IMR-90 (cell line): ENCODE measurements around the gene KTN1. TPM values are rescaled to one million over a fixed set of nuclear protein-coding genes. Genes with fewer than 3 reads are reported as not detected.

Experiments
- ATAC-seq: fragments of 200-7000 bp; cut with Tn5 transposase; 2 replicates; pipeline ENCODE4 v1.9.1; 2020; ENCODE audit warnings: low read depth, mild to moderate bottlenecking, moderate library complexity
- BruUV-seq: library from RNA; stranded (reverse); fragments of 400-500 nt; replicated peaks from 2 replicates; lab custom pipeline; 2021; lab: Mats Ljungman, UMichigan
- CTCF ChIA-PET: fragments of 300-600 bp; formaldehyde crosslinking; extraction: SDS; loops from one replicate; lab custom pipeline; 2021; ENCODE audit warnings: antibody characterized with exemption; lab: Yijun Ruan, JAX
- POLR2A ChIA-PET: fragments of 300-600 bp; sonication (Branson Sonifier 250); formaldehyde crosslinking; loops from one replicate; lab custom pipeline; 2022; ENCODE audit warnings: antibody characterized with exemption; ENCODE audit not compliant: unreplicated experiment; lab: Charles Lee
- DNase-seq: peaks from one replicate; pipeline ENCODE4 v3.0.0; 2013
- H2AFZ ChIP-seq: replicated peaks from 2 replicates; pipeline ENCODE3; 2013; ENCODE audit warnings: low read length, mild to moderate bottlenecking; ENCODE audit not compliant: poor library complexity
- H2AK5ac ChIP-seq: 2 replicates; pipeline ENCODE4 v1.6.1; 2013; ENCODE audit warnings: low read depth, low read length, inconsistent platforms
- H2AK9ac ChIP-seq: replicated peaks from 2 replicates; pipeline ENCODE3; 2013; ENCODE audit warnings: mild to moderate bottlenecking, low read depth, low read length, moderate library complexity; ENCODE audit not compliant: poor library complexity
- H2BK120ac ChIP-seq: 2 replicates; pipeline ENCODE4 v1.6.1; 2013; ENCODE audit warnings: low read depth, low read length, inconsistent platforms
- H2BK15ac ChIP-seq: 3 replicates; pipeline ENCODE4 v1.6.1; 2013; ENCODE audit warnings: low read depth, low read length, inconsistent platforms
- H2BK20ac ChIP-seq: 2 replicates; pipeline ENCODE4 v1.6.1; 2013; ENCODE audit warnings: low read depth, mild to moderate bottlenecking, inconsistent platforms, low read length, moderate library complexity
- H2BK5ac ChIP-seq: 2 replicates; pipeline ENCODE4 v1.6.1; 2013; ENCODE audit warnings: mild to moderate bottlenecking, low read depth, low read length, inconsistent platforms; ENCODE audit not compliant: poor library complexity, severe bottlenecking
- H3K14ac ChIP-seq: replicated peaks from 2 replicates; pipeline ENCODE4 v1.6.1; 2013; ENCODE audit warnings: low read depth, low read length, inconsistent platforms
- H3K18ac ChIP-seq: 2 replicates; pipeline ENCODE4 v1.6.1; 2013; ENCODE audit warnings: low read depth, low read length, control low read depth
- H3K23ac ChIP-seq: 2 replicates; pipeline ENCODE4 v1.6.1; 2013; ENCODE audit warnings: low read depth, low read length, inconsistent platforms
- H3K27ac ChIP-seq: 2 replicates; pipeline ENCODE4 v1.5.1; 2013; ENCODE audit warnings: mild to moderate bottlenecking, control low read depth, low read length; ENCODE audit not compliant: insufficient read depth
- H3K27me3 ChIP-seq: 2 replicates; pipeline ENCODE4 v1.6.1; 2013; ENCODE audit warnings: low read length; ENCODE audit not compliant: control insufficient read depth, insufficient read depth
- H3K36me3 ChIP-seq: 2 replicates; pipeline ENCODE4 v1.6.1; 2013; ENCODE audit warnings: low read length, mixed read lengths; ENCODE audit not compliant: control insufficient read depth, insufficient read depth
- H3K4ac ChIP-seq: 2 replicates; pipeline ENCODE4 v1.6.1; 2013; ENCODE audit warnings: low read depth, low read length, inconsistent platforms
- H3K4me1 ChIP-seq: 2 replicates; pipeline ENCODE4 v1.6.1; 2013; ENCODE audit warnings: low read length, mixed read lengths; ENCODE audit not compliant: control insufficient read depth, insufficient read depth
- H3K4me2 ChIP-seq: 2 replicates; pipeline ENCODE4 v1.6.1; 2013; ENCODE audit warnings: low read depth, mild to moderate bottlenecking, control low read depth, low read length, moderate library complexity
- H3K4me3 ChIP-seq: 2 replicates; pipeline ENCODE4 v1.5.1; 2013; ENCODE audit warnings: low read depth, mild to moderate bottlenecking, control low read depth, low read length, moderate library complexity; ENCODE audit not compliant: insufficient read depth
- H3K56ac ChIP-seq: 2 replicates; pipeline ENCODE4 v1.6.1; 2013; ENCODE audit warnings: low read length, inconsistent platforms; ENCODE audit not compliant: insufficient read depth; ENCODE audit errors: extremely low read depth
- H3K79me1 ChIP-seq, 2 experiments: 2 replicates each; pipeline ENCODE4 v1.6.1; 2013; ENCODE audit warnings: low read length in 2 of 2, inconsistent platforms in 1 of 2, low read depth in 1 of 2
- H3K9ac ChIP-seq: 2 replicates; pipeline ENCODE4 v1.6.1; 2013; ENCODE audit warnings: low read depth, low read length, control low read depth
- H3K9me1 ChIP-seq: 2 replicates; pipeline ENCODE4 v1.6.1; 2013; ENCODE audit warnings: low read length, inconsistent platforms; ENCODE audit not compliant: insufficient read depth
- H3K9me3 ChIP-seq: 2 replicates; pipeline ENCODE4 v1.6.1; 2013; ENCODE audit warnings: low read length; ENCODE audit not compliant: control insufficient read depth, insufficient read depth
- H4K20me1 ChIP-seq: 2 replicates; pipeline ENCODE4 v1.6.1; 2013; ENCODE audit warnings: low read length, inconsistent platforms; ENCODE audit not compliant: insufficient read depth
- H4K5ac ChIP-seq: 2 replicates; pipeline ENCODE4 v1.6.1; 2013; ENCODE audit warnings: mild to moderate bottlenecking, low read depth, low read length, control low read depth
- H4K8ac ChIP-seq, 2 experiments: 2 replicates each; pipeline ENCODE4 v1.6.1; 2013; ENCODE audit warnings: low read depth in 2 of 2, low read length in 2 of 2, control low read depth in 1 of 2, inconsistent platforms in 1 of 2
- H4K91ac ChIP-seq: 2 replicates; pipeline ENCODE4 v1.6.1; 2013; ENCODE audit warnings: low read depth, low read length, inconsistent platforms; ENCODE audit not compliant: insufficient read depth
- CEBPB ChIP-seq: IDR thresholded peaks from 2 replicates; pipeline ENCODE4 v1.6.1; 2012; ENCODE audit warnings: low read depth, low read length, improper control_type of control experiment
- CHD1 ChIP-seq: IDR thresholded peaks from 2 replicates; pipeline ENCODE4 v1.6.1; 2012; ENCODE audit warnings: low read depth, low read length, improper control_type of control experiment
- CTCF ChIP-seq: conservative IDR thresholded peaks from 2 replicates; pipeline ENCODE4 v1.5.1; 2012; ENCODE audit warnings: mild to moderate bottlenecking, low read depth, low read length, improper control_type of control experiment
- FOS ChIP-seq: fragments of 150-350 bp; IDR thresholded peaks from 2 replicates; pipeline ENCODE4 v1.6.1; 2016; ENCODE audit warnings: low read depth, low read length
- MAFK ChIP-seq: IDR thresholded peaks from 2 replicates; pipeline ENCODE4 v1.6.1; 2012; ENCODE audit warnings: low read depth, low read length, improper control_type of control experiment
- MAZ ChIP-seq: IDR thresholded peaks from 2 replicates; pipeline ENCODE4 v1.6.1; 2012; ENCODE audit warnings: low read depth, mild to moderate bottlenecking, low read length, improper control_type of control experiment, moderate library complexity, borderline replicate concordance
- MXI1 ChIP-seq: IDR thresholded peaks from 2 replicates; pipeline ENCODE4 v1.6.1; 2012; ENCODE audit warnings: low read depth, mild to moderate bottlenecking, low read length, moderate library complexity, borderline replicate concordance
- NFE2L2 ChIP-seq: fragments of 150-350 bp; IDR thresholded peaks from 2 replicates; pipeline ENCODE4 v1.6.1; 2016; ENCODE audit warnings: low read depth, mild to moderate bottlenecking, low read length
- POLR2A ChIP-seq: IDR thresholded peaks from 2 replicates; pipeline ENCODE4 v1.6.1; 2012; ENCODE audit warnings: mild to moderate bottlenecking, low read depth, low read length
- RAD21 ChIP-seq: IDR thresholded peaks from 2 replicates; pipeline ENCODE4 v1.6.1; 2012; ENCODE audit warnings: low read length, improper control_type of control experiment
- RCOR1 ChIP-seq: IDR thresholded peaks from 2 replicates; pipeline ENCODE4 v1.6.1; 2012; ENCODE audit warnings: mild to moderate bottlenecking, low read length, improper control_type of control experiment; ENCODE audit not compliant: insufficient replicate concordance
- SMC3 ChIP-seq: fragments of 150-350 bp; IDR thresholded peaks from 2 replicates; pipeline ENCODE4 v1.6.1; 2016; ENCODE audit warnings: low read depth, mild to moderate bottlenecking, antibody characterized with exemption, low read length, moderate library complexity
- USF2 ChIP-seq: fragments of 150-350 bp; IDR thresholded peaks from 2 replicates; pipeline ENCODE4 v1.6.1; 2017; ENCODE audit warnings: mild to moderate bottlenecking, antibody characterized with exemption, low read length, low read depth
- WGBS, 2 experiments: methylation state at CpG; one replicate each; pipeline versions ENCODE4 v1.1.5 to v1.1.7; 2013; ENCODE audit warnings: missing lambda C conversion rate in 2 of 2; ENCODE audit not compliant: insufficient read length in 1 of 2; ENCODE audit errors: extremely low coverage in 2 of 2; 5-methylcytosine and 5-hydroxymethylcytosine counted together
- dilution Hi-C: fragments of 300-500 bp; cut with HindIII; formaldehyde crosslinking; loops from one replicate; pipeline ENCODE4 v1.14.3; 2018; ENCODE audit warnings: low sequenced_read_pairs; ENCODE audit not compliant: unreplicated experiment
- in situ Hi-C: fragments of 300-500 bp; cut with MboI; formaldehyde crosslinking; loops from 3 replicates; pipeline ENCODE4 v1.14.3; 2019; ENCODE audit warnings: low sequenced_read_pairs, inconsistent platforms, mixed read lengths
- intact Hi-C: fragments of 100-400 bp; cut with micrococcal nuclease; formaldehyde crosslinking; loops from 2 replicates; pipeline ENCODE4 v1.10.0; 2022
- polyA plus RNA-seq, 3 experiments: library from polyadenylated mRNA; depleted of rRNA; stranded (reverse); fragments of >200 nt; gene quantifications; 2 replicates each; pipeline ENCODE4 v1.2.3, GENCODE V29; 2012; ENCODE audit warnings: low replicate concordance in 1 of 3
- total RNA-seq: library from RNA; depleted of rRNA; stranded (reverse); fragments of >200 nt; gene quantifications from 2 replicates; pipeline ENCODE4 v1.2.3, GENCODE V29; 2012
- TF ChIP-seq, protein P1 (sequence below): fragments of 150-350 bp; IDR thresholded peaks from 2 replicates; pipeline ENCODE4 v1.6.1; 2016; ENCODE audit warnings: low read depth, mild to moderate bottlenecking, low read length, moderate library complexity, borderline replicate concordance

Gene KTN1
- total and polyA plus RNA-seq, 2 of the 4 experiments (the other 2 are of a cell fraction) = 42.1 to 57.2 TPM

- Histone ChIP-seq H4K5ac (no peak overlapping the region), H3K14ac (no peak overlapping the region), H3K27me3 (no peaks in the 10 kb centered on the region), H2AK9ac (no peak overlapping the region), H3K56ac (no peak overlapping the region), H2AK5ac (no peak overlapping the region), H2BK15ac (no peak overlapping the region), H4K91ac (no peak overlapping the region), H2BK120ac (no peak overlapping the region), H3K23ac (no peak overlapping the region), H2BK5ac (no peak overlapping the region), H2BK20ac (no peak overlapping the region), H3K36me3 (no peaks in the 10 kb centered on the region), H4K20me1 (no peaks in the 10 kb centered on the region), H3K27ac (no peak overlapping the region), H3K79me1 (no peaks in the 10 kb centered on the region), H3K4me1 (peaks cover 6% of the 10 kb centered on the region), H3K9me1 (0 out of 2 replicates have a peak, but pooled peaks cover 3% of the 10 kb centered on the region), H2AFZ (no peak overlapping the region), H3K4me2 (no peak overlapping the region), H3K9me3 (no peaks in the 10 kb centered on the region), H3K4ac (no peak overlapping the region), H3K4me3 (no peak overlapping the region), H4K8ac (no peak overlapping the region), H3K9ac (no peak overlapping the region), H3K18ac (no peak overlapping the region)
- intact Hi-C loops = no loop called here
- no peak for DNase-seq
- POLR2A ChIA-PET = interaction anchor here (0.5 kb wide), 1 partner anchor 405 kb away, joined by 3 read pairs; no protein-coding TSS in a partner anchor
- dilution Hi-C loops = no loop called here
- no CpG with 5 or more reads among the region's 5 CpGs for WGBS, 2 experiments
- in situ Hi-C loops = loop anchor here (25.0 kb wide), 1 partner anchor 400 kb away; the partner anchor contains the start of gene PELI2
- no peak for ATAC-seq
- CTCF ChIA-PET = no interaction called here
- no peak for TF ChIP-seq RCOR1
- TF ChIP-seq USF2 = no peak
- TF ChIP-seq NFE2L2 = no peak
- TF ChIP-seq CEBPB = no peak
- TF ChIP-seq FOS = no peak
- TF ChIP-seq MAZ = no peak
- TF ChIP-seq RAD21 = no peak
- TF ChIP-seq CTCF = no peak
- no peak for TF ChIP-seq CHD1
- TF ChIP-seq MXI1 = no peak
- no peak for TF ChIP-seq SMC3
- TF ChIP-seq, protein P1, sequence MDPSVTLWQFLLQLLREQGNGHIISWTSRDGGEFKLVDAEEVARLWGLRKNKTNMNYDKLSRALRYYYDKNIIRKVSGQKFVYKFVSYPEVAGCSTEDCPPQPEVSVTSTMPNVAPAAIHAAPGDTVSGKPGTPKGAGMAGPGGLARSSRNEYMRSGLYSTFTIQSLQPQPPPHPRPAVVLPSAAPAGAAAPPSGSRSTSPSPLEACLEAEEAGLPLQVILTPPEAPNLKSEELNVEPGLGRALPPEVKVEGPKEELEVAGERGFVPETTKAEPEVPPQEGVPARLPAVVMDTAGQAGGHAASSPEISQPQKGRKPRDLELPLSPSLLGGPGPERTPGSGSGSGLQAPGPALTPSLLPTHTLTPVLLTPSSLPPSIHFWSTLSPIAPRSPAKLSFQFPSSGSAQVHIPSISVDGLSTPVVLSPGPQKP = no peak
- no peak for TF ChIP-seq POLR2A
- TF ChIP-seq MAFK = no peak
- no TSS peak for BruUV-seq
These were observed 132.5 kb downstream of the KTN1 start for GRCh38 chr14:55712491-55712890.
